Suprapubic skin (tissue), 4 donors: Measurements from ENCODE around the gene POLR2L. TPM values are rescaled to one million over a fixed set of nuclear protein-coding genes. Genes with fewer than 3 reads are reported as not detected.

Experiments used
- DNase-seq, 2 donors: peaks; one replicate each; pipeline ENCODE4 v3.0.0-alpha.2; 2019; ENCODE audit warnings: low spot score in 2 of 2
- H3K27ac ChIP-seq: fragments of 200-600 bp; sonication (generic); one replicate; pipeline ENCODE4 v1.5.1; 2019
- H3K27me3 ChIP-seq: fragments of 200-600 bp; sonication (generic); one replicate; pipeline ENCODE4 v1.5.1; 2019
- H3K36me3 ChIP-seq: fragments of 200-600 bp; sonication (generic); one replicate; pipeline ENCODE4 v1.5.1; 2019
- H3K4me1 ChIP-seq: fragments of 200-600 bp; sonication (generic); one replicate; pipeline ENCODE4 v1.5.1; 2019
- H3K4me3 ChIP-seq: fragments of 200-600 bp; sonication (generic); one replicate; pipeline ENCODE4 v1.5.1; 2019; ENCODE audit warnings: mild to moderate bottlenecking
- H3K9me3 ChIP-seq: fragments of 200-600 bp; sonication (generic); one replicate; pipeline ENCODE4 v1.5.1; 2019
- EP300 ChIP-seq: sonication (generic); formaldehyde crosslinking; IDR thresholded peaks from one replicate; pipeline ENCODE4 v1.6.1; 2017; ENCODE audit warnings: antibody characterized with exemption
- POLR2A ChIP-seq, 2 donors: fragments of 450-650 bp; IDR thresholded peaks; one replicate each; pipeline ENCODE4 v1.6.1; 2017; ENCODE audit warnings: antibody characterized with exemption in 2 of 2, mild to moderate bottlenecking in 2 of 2, moderate library complexity in 2 of 2
- POLR2AphosphoS5 ChIP-seq, 3 donors: sonication (generic); formaldehyde crosslinking; IDR thresholded peaks; one replicate each; pipeline ENCODE4 v1.6.1; 2017; ENCODE audit warnings: antibody characterized with exemption in 3 of 3
- WGBS: methylation state at CpG from one replicate; pipeline ENCODE4 v1.1.5; 2018; 5-methylcytosine and 5-hydroxymethylcytosine counted together
- total RNA-seq, 4 donors: library from RNA; depleted of rRNA; stranded (reverse); fragments of >200 nt; gene quantifications; one replicate each; pipeline ENCODE4 v1.1.0, GENCODE V29; 2016
- TF ChIP-seq, protein P1 (sequence below), 2 donors: fragments of 200-600 bp in 1 of 2; fragments of 450-650 bp in 1 of 2; sonication (generic) in 1 of 2; IDR thresholded peaks; one replicate each; pipeline ENCODE4 v1.5.1; 2016 to 2019; ENCODE audit warnings: antibody characterized with exemption in 2 of 2, mild to moderate bottlenecking in 1 of 2, moderate library complexity in 1 of 2

The POLR2L gene
- total RNA-seq, 4 donors from 2014 or later = 31.1 to 76.4 (median 56.4) TPM

DNA sequence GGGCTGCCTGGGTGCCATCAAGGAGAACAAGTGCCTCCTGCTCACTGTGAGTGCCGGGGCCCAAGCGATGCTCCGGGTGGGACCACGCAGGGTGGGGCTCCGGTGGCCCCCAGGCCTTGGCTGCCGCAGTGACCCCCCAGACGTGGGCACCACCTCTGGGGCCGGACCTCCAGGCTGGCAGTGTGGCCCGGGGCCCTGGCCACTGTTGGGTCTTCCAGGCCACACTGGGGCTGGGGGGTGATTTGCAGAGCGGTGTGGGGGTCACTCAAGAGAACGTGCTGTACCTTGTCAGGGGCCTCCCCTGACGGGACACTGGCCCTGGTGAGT, 20.3 kb upstream of the POLR2L start:
- no peaks in the 10 kb centered on the region for H3K9me3 ChIP-seq
- no peak overlapping the region for H3K27ac ChIP-seq
- DNase-seq = no peak
- peaks cover 36% of the 10 kb centered on the region for H3K4me1 ChIP-seq
- no CpG with 5 or more reads among the region's 12 CpGs for WGBS
- H3K36me3 ChIP-seq = peaks cover 49% of the 10 kb centered on the region
- TF ChIP-seq, protein P1, sequence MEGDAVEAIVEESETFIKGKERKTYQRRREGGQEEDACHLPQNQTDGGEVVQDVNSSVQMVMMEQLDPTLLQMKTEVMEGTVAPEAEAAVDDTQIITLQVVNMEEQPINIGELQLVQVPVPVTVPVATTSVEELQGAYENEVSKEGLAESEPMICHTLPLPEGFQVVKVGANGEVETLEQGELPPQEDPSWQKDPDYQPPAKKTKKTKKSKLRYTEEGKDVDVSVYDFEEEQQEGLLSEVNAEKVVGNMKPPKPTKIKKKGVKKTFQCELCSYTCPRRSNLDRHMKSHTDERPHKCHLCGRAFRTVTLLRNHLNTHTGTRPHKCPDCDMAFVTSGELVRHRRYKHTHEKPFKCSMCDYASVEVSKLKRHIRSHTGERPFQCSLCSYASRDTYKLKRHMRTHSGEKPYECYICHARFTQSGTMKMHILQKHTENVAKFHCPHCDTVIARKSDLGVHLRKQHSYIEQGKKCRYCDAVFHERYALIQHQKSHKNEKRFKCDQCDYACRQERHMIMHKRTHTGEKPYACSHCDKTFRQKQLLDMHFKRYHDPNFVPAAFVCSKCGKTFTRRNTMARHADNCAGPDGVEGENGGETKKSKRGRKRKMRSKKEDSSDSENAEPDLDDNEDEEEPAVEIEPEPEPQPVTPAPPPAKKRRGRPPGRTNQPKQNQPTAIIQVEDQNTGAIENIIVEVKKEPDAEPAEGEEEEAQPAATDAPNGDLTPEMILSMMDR (IDR thresholded peaks at IDR 0.05) = no peak
- TF ChIP-seq EP300 (no peak), POLR2A (IDR thresholded peaks at IDR 0.05) (no peak), POLR2AphosphoS5 (IDR thresholded peaks at IDR 0.05) (no peak)
- H3K27me3 ChIP-seq = no peaks in the 10 kb centered on the region
- no peak overlapping the region for H3K4me3 ChIP-seq

DNA sequence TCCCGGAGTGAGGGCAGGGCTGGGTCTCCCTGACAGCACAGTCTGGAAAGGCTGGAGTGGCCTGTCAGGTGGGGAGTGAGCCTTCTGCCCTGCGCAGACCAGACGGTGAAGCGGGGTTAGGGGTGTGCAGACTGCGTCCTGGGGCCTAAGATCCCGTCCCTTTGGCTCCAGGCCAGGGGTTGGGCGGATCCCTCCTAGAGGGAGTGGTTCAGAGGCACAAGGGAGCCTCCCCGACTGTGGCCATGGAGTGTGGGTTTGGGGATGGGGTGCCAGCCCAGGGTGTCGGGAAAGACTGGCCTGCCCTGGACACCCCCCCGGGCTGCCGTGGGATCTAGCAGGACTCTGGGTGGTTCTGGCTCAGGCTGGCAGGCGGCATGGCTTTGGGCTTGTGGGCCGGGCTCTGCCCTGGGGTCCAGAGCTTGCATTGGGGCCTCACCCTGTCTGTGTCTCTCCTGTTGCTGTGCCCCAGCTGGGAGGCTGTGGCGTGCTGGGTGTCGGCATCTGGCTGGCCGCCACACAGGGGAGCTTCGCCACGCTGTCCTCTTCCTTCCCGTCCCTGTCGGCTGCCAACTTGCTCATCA, 19.8 kb upstream of the POLR2L start:
- no peak overlapping the region for H3K4me3 ChIP-seq
- H3K36me3 ChIP-seq = peaks cover 49% of the 10 kb centered on the region
- TF ChIP-seq, protein P1 (IDR thresholded peaks at IDR 0.05) = no peak
- TF ChIP-seq POLR2AphosphoS5 (IDR thresholded peaks at IDR 0.05) = no peak
- no peak for TF ChIP-seq POLR2A (IDR thresholded peaks at IDR 0.05)
- TF ChIP-seq EP300 = no peak
- H3K27me3 ChIP-seq = no peaks in the 10 kb centered on the region
- no peak for DNase-seq
- peaks cover 38% of the 10 kb centered on the region for H3K4me1 ChIP-seq
- WGBS = 45% methylated on average over 16 of the region's 20 CpGs
- no peak overlapping the region for H3K27ac ChIP-seq
- no peaks in the 10 kb centered on the region for H3K9me3 ChIP-seq

DNA sequence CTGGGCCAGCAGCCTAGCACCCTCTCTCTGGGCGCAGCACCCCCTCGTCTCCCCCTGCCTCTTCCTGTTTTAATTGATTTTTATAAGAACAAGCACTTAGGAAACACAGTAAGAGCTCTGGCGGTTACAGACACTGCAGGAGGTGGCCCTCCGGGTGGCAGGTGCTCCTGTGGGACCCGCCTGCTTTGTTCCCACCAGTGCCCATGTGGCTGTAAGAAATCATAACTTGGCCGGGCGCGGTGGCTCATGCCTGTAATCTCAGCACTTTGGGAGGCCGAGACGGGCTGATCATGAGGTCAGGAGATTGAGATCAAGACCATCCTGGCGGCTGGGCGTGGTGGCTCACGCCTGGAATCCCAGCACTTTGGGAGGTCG, 18.8 kb upstream of the POLR2L start:
- Histone ChIP-seq H3K36me3 (peaks cover 38% of the 10 kb centered on the region), H3K4me1 (peaks cover 46% of the 10 kb centered on the region), H3K4me3 (no peak overlapping the region), H3K27me3 (no peaks in the 10 kb centered on the region), H3K9me3 (no peaks in the 10 kb centered on the region), H3K27ac (no peak overlapping the region)
- WGBS = 78% methylated on average over 11 of the region's 14 CpGs
- no peak for TF ChIP-seq EP300
- no peak for TF ChIP-seq POLR2AphosphoS5 (IDR thresholded peaks at IDR 0.05)
- TF ChIP-seq, protein P1 (IDR thresholded peaks at IDR 0.05) = no peak
- TF ChIP-seq POLR2A (IDR thresholded peaks at IDR 0.05) = no peak
- no peak for DNase-seq

DNA sequence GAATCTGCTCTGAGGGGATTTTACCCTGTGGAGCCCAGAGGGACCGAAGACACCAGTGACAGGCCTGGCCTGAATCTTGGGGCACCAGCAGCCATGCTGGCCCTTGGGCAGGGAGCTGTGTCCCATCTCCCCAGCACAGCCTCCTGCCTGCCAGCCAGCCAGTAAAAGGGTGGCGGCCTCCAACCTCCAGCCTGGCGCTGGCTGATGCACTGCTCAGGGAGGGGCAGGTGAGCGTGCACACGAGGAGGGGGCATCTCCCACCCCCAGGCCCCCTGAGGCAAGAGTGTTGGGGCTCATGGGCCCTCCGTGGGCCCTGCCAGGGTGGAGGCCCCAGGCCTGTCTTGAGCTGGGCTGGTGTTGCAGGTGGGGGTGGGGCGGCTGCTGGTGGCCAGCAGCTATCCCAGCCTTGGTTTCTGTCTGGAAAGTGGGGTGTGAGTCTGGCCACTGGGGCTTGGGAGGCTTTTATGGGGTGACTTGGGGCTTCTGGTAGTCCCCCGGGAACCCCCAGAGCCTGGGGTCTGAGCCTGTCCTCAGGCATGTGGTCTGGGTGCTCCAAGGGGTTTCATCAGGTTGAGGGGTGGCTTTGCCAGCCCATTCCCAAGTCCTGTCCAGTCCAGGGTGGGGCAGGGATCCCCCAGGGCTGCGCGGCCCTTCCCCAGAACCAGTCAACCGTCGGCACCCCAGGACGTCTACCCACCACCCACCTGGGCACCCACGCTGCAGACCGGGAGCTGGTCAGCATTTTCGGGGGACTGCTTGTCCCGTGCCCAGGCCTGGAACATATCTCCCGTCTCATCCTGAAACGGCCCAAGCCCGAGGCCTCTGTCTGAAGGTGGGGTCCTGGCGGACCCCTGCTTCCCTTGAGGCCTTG, 18.1 kb upstream of the POLR2L start:
- no peak overlapping the region for H3K4me3 ChIP-seq
- no peak for DNase-seq
- peaks cover 52% of the 10 kb centered on the region for H3K4me1 ChIP-seq
- no peak for TF ChIP-seq POLR2A (IDR thresholded peaks at IDR 0.05)
- TF ChIP-seq POLR2AphosphoS5 (IDR thresholded peaks at IDR 0.05) = no peak
- TF ChIP-seq, protein P1 (IDR thresholded peaks at IDR 0.05) = no peak
- TF ChIP-seq EP300 = no peak
- H3K27ac ChIP-seq = no peak overlapping the region
- H3K9me3 ChIP-seq = no peaks in the 10 kb centered on the region
- H3K36me3 ChIP-seq = peaks cover 32% of the 10 kb centered on the region
- H3K27me3 ChIP-seq = no peaks in the 10 kb centered on the region
- WGBS = 94% methylated on average over 6 of the region's 21 CpGs

DNA sequence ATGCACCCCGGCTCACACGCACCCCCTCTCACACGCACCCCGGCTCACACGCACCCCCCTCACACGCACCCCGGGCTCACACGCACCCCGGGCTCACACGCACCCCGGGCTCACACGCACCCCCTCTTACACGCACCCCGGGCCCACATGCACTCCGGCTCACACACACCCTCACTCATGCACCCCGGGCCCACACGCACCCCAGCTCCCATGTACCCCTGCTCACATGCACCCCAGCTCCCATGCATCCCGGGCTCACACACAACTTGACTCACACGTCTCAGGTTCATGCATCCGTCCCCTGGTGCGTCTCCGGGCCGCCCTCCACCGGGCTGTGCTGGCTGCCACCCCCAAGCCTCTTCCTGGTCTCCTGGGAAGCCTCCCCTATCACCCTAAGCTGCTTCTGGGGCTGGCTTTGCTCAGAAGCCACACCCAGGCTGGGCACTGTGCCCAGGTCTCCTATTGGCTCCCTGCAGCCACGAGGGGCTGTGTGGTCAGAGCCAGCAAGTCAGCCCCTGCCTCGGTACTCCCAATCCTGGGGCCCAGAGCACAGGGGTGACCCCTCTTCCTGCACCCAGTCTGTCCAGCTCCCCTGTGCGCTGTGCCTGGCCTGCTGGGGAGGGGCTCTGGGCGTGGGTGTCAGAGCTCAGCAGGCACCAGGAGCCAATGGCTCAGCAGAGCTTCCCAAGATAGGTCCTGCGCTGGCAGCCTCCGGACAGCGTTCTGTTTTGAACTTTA, 17.2 kb upstream of the POLR2L start:
- H3K4me3 ChIP-seq = no peak overlapping the region
- WGBS = 43% methylated on average over 21 of the region's 31 CpGs
- no peak overlapping the region for H3K27ac ChIP-seq
- no peaks in the 10 kb centered on the region for H3K9me3 ChIP-seq
- no peak for TF ChIP-seq POLR2AphosphoS5 (IDR thresholded peaks at IDR 0.05)
- TF ChIP-seq, protein P1 (IDR thresholded peaks at IDR 0.05) = no peak
- TF ChIP-seq EP300 = no peak
- no peak for TF ChIP-seq POLR2A (IDR thresholded peaks at IDR 0.05)
- H3K27me3 ChIP-seq = no peaks in the 10 kb centered on the region
- no peak for DNase-seq
- peaks cover 56% of the 10 kb centered on the region for H3K4me1 ChIP-seq
- peaks cover 25% of the 10 kb centered on the region for H3K36me3 ChIP-seq
